Peyer's patch (tissue), 4 donors: ENCODE data around the gene LMO1.

Source experiments
- POLR2A ChIP-seq, 2 donors: fragments of 450-650 bp; IDR thresholded peaks; one replicate each; pipeline ENCODE4 v1.5.1; 2017; ENCODE audit warnings: antibody characterized with exemption in 2 of 2, mild to moderate bottlenecking in 2 of 2, moderate library complexity in 2 of 2
- TF ChIP-seq, protein P1 (sequence below), 6 experiments: fragments of 450-650 bp in 4 of 6; fragments of 200-600 bp in 2 of 6; sonication (generic) in 1 of 6; IDR thresholded peaks; one replicate each; pipeline ENCODE4 v1.5.1; 2017 to 2019; ENCODE audit warnings: antibody characterized with exemption in 6 of 6, mild to moderate bottlenecking in 3 of 6, moderate library complexity in 1 of 6

- TF ChIP-seq, protein P1, sequence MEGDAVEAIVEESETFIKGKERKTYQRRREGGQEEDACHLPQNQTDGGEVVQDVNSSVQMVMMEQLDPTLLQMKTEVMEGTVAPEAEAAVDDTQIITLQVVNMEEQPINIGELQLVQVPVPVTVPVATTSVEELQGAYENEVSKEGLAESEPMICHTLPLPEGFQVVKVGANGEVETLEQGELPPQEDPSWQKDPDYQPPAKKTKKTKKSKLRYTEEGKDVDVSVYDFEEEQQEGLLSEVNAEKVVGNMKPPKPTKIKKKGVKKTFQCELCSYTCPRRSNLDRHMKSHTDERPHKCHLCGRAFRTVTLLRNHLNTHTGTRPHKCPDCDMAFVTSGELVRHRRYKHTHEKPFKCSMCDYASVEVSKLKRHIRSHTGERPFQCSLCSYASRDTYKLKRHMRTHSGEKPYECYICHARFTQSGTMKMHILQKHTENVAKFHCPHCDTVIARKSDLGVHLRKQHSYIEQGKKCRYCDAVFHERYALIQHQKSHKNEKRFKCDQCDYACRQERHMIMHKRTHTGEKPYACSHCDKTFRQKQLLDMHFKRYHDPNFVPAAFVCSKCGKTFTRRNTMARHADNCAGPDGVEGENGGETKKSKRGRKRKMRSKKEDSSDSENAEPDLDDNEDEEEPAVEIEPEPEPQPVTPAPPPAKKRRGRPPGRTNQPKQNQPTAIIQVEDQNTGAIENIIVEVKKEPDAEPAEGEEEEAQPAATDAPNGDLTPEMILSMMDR (IDR thresholded peaks at IDR 0.05), result no peak
- TF ChIP-seq POLR2A (IDR thresholded peaks at IDR 0.05), result no peak
Observed at GRCh38 chr11:8283100-8283464, 19.4 kb upstream of the LMO1 start.
